HepG2 (cell line): ENCODE results near the gene SHISA4. TPM values are rescaled to one million over a fixed set of nuclear protein-coding genes. Genes with fewer than 3 reads are reported as not detected.

Source experiments
- AGO2 ChIP-seq: fragments of 200-400 bp; formaldehyde crosslinking; optimal IDR thresholded peaks from 2 replicates; pipeline ENCODE3; 2017; ENCODE audit warnings: mild to moderate bottlenecking, low read depth, low read length, moderate library complexity
- ELF1 ChIP-seq: sonication (generic); formaldehyde crosslinking; IDR thresholded peaks from 2 replicates; pipeline ENCODE4 v1.4.0; 2020; ENCODE audit warnings: missing genetic modification reagents
- FOXJ3 ChIP-seq: sonication (generic); formaldehyde crosslinking; IDR thresholded peaks from 2 replicates; pipeline ENCODE4 v1.4.0; 2020; ENCODE audit warnings: missing genetic modification reagents, mild to moderate bottlenecking, borderline replicate concordance
- MBD4 ChIP-seq: IDR thresholded peaks from 2 replicates; pipeline ENCODE4 v1.6.1; 2012; ENCODE audit warnings: low read length, inconsistent platforms, borderline replicate concordance
- MLLT10 ChIP-seq: sonication (generic); formaldehyde crosslinking; IDR thresholded peaks from 2 replicates; pipeline ENCODE4 v1.4.0; 2020; ENCODE audit warnings: missing genetic modification reagents
- NFE2 ChIP-seq: sonication (generic); formaldehyde crosslinking; IDR thresholded peaks from 2 replicates; pipeline ENCODE4 v1.4.0; 2020; ENCODE audit warnings: missing genetic modification reagents
- RBM39 ChIP-seq: fragments of 200-400 bp; formaldehyde crosslinking; IDR thresholded peaks from one replicate; pipeline ENCODE4 v1.6.1; 2018; ENCODE audit warnings: antibody characterized with exemption, mild to moderate bottlenecking, low read depth, low read length; ENCODE audit not compliant: poor library complexity, severe bottlenecking
- REPIN1 ChIP-seq: sonication (generic); formaldehyde crosslinking; IDR thresholded peaks from 2 replicates; pipeline ENCODE4 v1.8.0; 2022; ENCODE audit warnings: missing genetic modification reagents, low read depth, mild to moderate bottlenecking, borderline replicate concordance
- SATB2 ChIP-seq: sonication (generic); formaldehyde crosslinking; IDR thresholded peaks from 2 replicates; pipeline ENCODE4 v1.5.0; 2020; ENCODE audit warnings: missing genetic modification reagents
- TAF1 ChIP-seq: sonication (generic); formaldehyde crosslinking; IDR thresholded peaks from 2 replicates; pipeline ENCODE4 v1.4.0; 2020; ENCODE audit warnings: missing genetic modification reagents
- ZFP62 ChIP-seq: sonication (generic); formaldehyde crosslinking; IDR thresholded peaks from 2 replicates; pipeline ENCODE4 v1.4.0; 2020; ENCODE audit warnings: missing genetic modification reagents
- ZMYM2 ChIP-seq: sonication (generic); formaldehyde crosslinking; IDR thresholded peaks from 2 replicates; pipeline ENCODE4 v1.8.0; 2022; ENCODE audit warnings: mild to moderate bottlenecking, missing genetic modification reagents
- ZNF232 ChIP-seq: sonication (generic); formaldehyde crosslinking; IDR thresholded peaks from 2 replicates; pipeline ENCODE4 v1.4.0; 2020; ENCODE audit warnings: missing genetic modification reagents, borderline replicate concordance
- ZNF3 ChIP-seq: IDR thresholded peaks from 2 replicates; pipeline ENCODE4 v1.7.0; 2017; ENCODE audit warnings: inconsistent platforms
- ZNF547 ChIP-seq: sonication (generic); formaldehyde crosslinking; IDR thresholded peaks from 2 replicates; pipeline ENCODE4 v1.5.1; 2020; ENCODE audit warnings: mild to moderate bottlenecking, missing genetic modification reagents
- ZNF550 ChIP-seq: sonication (generic); formaldehyde crosslinking; IDR thresholded peaks from 2 replicates; pipeline ENCODE4 v1.4.0; 2020; ENCODE audit warnings: mild to moderate bottlenecking, missing genetic modification reagents, borderline replicate concordance
- ZNF652 ChIP-seq: IDR thresholded peaks from 2 replicates; pipeline ENCODE4 v1.6.1; 2016; ENCODE audit warnings: low read depth, borderline replicate concordance
- ZNF773 ChIP-seq: sonication (generic); formaldehyde crosslinking; IDR thresholded peaks from 2 replicates; pipeline ENCODE4 v1.4.0; 2020; ENCODE audit warnings: missing genetic modification reagents, borderline replicate concordance
- polyA plus RNA-seq, 8 experiments: library from polyadenylated mRNA; depleted of rRNA in 3 of 8; stranded (reverse) in 7 of 8; unstranded in 1 of 8; fragments of >200 nt; fragmentation: Illumina TruSeq in 4 of 8; extraction: Trizol in 4 of 8; gene quantifications; 2 replicates each; pipeline versions ENCODE4 v1.2.1 to v1.2.3, GENCODE V29; 2011 to 2016; ENCODE audit warnings: low read depth in 4 of 8, missing spikeins in 1 of 8, mixed read lengths in 1 of 8; ENCODE audit not compliant: insufficient read depth in 1 of 8
- total RNA-seq, 5 experiments: library from RNA; depleted of rRNA; stranded (reverse); fragments of >200 nt; fragmentation: Illumina TruSeq; extraction: Trizol; gene quantifications; 2 replicates each; pipeline ENCODE4 v1.2.3, GENCODE V29; 2016; ENCODE audit warnings: low read depth in 1 of 5
- TF ChIP-seq, protein P1 (sequence below): sonication (generic); formaldehyde crosslinking; IDR thresholded peaks from 2 replicates; pipeline ENCODE4 v1.4.0; 2020; ENCODE audit warnings: missing genetic modification reagents, borderline replicate concordance
- TF ChIP-seq, protein P2 (sequence below): sonication (generic); formaldehyde crosslinking; IDR thresholded peaks from 2 replicates; pipeline ENCODE4 v1.4.0; 2020; ENCODE audit warnings: mild to moderate bottlenecking, missing genetic modification reagents
- TF ChIP-seq, protein P3 (sequence below): sonication (generic); formaldehyde crosslinking; IDR thresholded peaks from 2 replicates; pipeline ENCODE4 v1.5.0; 2020; ENCODE audit warnings: missing genetic modification reagents, mild to moderate bottlenecking, borderline replicate concordance
- TF ChIP-seq, protein P4 (sequence below): sonication (generic); formaldehyde crosslinking; IDR thresholded peaks from 2 replicates; pipeline ENCODE4 v1.9.0; 2021; ENCODE audit warnings: missing genetic modification reagents, borderline replicate concordance

SHISA4 gene
- total and polyA plus RNA-seq, 2 of the 13 experiments (the other 11 are each of a cell fraction or from before 2014, with no cell fraction given) = 0.51 to 1.0 TPM

DNA sequence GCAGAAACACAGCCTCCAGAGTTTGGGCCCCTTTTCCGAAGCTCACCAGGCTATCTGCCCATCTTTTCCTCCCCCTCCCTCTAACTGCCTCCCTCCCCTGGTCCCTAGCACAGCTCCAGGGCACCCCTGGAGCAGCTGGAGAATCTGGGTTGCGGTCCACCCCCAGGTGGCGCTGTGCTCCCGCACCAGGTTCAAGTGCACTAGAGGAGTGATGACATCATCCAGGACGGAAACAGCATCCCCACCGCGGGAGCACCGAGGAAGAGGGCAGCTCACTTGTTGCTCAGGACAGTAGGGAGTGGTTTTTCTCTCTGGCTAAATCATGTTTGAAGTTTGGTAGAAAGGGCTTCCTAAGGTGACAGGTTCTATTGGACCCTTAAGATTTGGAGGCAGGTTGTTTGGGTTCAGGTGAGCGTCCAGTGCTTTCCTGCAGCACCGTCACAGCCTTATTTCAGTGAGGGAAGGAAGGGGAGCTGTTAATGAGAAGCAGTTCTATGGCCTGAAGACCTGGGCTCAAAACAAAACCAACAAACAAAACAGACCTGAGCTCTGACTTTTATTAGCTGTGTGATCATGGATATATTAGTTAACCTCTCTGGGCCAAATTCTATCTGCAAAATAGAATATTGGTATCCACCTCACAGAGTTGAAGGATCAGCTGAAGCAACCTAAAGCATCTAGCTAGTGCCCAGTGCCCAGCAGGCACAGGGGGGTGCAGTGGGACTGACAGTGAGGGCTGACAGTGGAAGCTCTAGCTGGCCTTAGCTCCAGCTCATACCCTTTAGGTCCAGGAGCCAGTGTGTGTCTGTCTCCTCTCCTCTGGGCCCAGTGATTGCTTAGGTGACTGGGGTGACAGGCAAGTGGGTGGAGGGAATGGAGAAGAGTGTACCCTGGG lies 7.5 kb downstream of the SHISA4 start (continued):
- TF ChIP-seq, protein P1, sequence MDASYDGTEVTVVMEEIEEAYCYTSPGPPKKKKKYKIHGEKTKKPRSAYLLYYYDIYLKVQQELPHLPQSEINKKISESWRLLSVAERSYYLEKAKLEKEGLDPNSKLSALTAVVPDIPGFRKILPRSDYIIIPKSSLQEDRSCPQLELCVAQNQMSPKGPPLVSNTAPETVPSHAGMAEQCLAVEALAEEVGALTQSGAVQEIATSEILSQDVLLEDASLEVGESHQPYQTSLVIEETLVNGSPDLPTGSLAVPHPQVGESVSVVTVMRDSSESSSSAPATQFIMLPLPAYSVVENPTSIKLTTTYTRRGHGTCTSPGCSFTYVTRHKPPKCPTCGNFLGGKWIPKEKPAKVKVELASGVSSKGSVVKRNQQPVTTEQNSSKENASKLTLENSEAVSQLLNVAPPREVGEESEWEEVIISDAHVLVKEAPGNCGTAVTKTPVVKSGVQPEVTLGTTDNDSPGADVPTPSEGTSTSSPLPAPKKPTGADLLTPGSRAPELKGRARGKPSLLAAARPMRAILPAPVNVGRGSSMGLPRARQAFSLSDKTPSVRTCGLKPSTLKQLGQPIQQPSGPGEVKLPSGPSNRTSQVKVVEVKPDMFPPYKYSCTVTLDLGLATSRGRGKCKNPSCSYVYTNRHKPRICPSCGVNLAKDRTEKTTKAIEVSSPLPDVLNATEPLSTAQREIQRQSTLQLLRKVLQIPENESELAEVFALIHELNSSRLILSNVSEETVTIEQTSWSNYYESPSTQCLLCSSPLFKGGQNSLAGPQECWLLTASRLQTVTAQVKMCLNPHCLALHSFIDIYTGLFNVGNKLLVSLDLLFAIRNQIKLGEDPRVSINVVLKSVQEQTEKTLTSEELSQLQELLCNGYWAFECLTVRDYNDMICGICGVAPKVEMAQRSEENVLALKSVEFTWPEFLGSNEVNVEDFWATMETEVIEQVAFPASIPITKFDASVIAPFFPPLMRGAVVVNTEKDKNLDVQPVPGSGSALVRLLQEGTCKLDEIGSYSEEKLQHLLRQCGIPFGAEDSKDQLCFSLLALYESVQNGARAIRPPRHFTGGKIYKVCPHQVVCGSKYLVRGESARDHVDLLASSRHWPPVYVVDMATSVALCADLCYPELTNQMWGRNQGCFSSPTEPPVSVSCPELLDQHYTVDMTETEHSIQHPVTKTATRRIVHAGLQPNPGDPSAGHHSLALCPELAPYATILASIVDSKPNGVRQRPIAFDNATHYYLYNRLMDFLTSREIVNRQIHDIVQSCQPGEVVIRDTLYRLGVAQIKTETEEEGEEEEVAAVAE (CRISPR knock-in tag) = no peak
- no peak for TF ChIP-seq ZNF232 (CRISPR knock-in tag)
- no peak for TF ChIP-seq ZMYM2
- no peak for TF ChIP-seq MLLT10 (CRISPR knock-in tag)
- no peak for TF ChIP-seq ZFP62
- no peak for TF ChIP-seq AGO2
- TF ChIP-seq, protein P2, sequence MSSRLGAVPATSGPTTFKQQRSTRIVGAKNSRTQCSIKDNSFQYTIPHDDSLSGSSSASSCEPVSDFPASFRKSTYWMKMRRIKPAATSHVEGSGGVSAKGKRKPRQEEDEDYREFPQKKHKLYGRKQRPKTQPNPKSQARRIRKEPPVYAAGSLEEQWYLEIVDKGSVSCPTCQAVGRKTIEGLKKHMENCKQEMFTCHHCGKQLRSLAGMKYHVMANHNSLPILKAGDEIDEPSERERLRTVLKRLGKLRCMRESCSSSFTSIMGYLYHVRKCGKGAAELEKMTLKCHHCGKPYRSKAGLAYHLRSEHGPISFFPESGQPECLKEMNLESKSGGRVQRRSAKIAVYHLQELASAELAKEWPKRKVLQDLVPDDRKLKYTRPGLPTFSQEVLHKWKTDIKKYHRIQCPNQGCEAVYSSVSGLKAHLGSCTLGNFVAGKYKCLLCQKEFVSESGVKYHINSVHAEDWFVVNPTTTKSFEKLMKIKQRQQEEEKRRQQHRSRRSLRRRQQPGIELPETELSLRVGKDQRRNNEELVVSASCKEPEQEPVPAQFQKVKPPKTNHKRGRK (CRISPR knock-in tag) = no peak
- TF ChIP-seq ZNF3 (CRISPR knock-in tag) = no peak
- no peak for TF ChIP-seq NFE2
- TF ChIP-seq RBM39 = no peak
- TF ChIP-seq, protein P3, sequence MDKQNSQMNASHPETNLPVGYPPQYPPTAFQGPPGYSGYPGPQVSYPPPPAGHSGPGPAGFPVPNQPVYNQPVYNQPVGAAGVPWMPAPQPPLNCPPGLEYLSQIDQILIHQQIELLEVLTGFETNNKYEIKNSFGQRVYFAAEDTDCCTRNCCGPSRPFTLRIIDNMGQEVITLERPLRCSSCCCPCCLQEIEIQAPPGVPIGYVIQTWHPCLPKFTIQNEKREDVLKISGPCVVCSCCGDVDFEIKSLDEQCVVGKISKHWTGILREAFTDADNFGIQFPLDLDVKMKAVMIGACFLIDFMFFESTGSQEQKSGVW (CRISPR knock-in tag) = no peak
- TF ChIP-seq ELF1 (CRISPR knock-in tag) = peak; percentile 42; the same call in 1 of the 2 replicates
- no peak for TF ChIP-seq FOXJ3 (CRISPR knock-in tag)
- no peak for TF ChIP-seq TAF1 (CRISPR knock-in tag)
- TF ChIP-seq ZNF550 (CRISPR knock-in tag) = 0 out of 2 replicates have a peak, but pooled peaks have one; percentile 24
- no peak for TF ChIP-seq SATB2 (CRISPR knock-in tag)
- TF ChIP-seq, protein P4, sequence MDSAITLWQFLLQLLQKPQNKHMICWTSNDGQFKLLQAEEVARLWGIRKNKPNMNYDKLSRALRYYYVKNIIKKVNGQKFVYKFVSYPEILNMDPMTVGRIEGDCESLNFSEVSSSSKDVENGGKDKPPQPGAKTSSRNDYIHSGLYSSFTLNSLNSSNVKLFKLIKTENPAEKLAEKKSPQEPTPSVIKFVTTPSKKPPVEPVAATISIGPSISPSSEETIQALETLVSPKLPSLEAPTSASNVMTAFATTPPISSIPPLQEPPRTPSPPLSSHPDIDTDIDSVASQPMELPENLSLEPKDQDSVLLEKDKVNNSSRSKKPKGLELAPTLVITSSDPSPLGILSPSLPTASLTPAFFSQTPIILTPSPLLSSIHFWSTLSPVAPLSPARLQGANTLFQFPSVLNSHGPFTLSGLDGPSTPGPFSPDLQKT = no peak
- TF ChIP-seq ZNF547 = no peak
- 0 out of 2 replicates have a peak, but pooled peaks have one; percentile 26 for TF ChIP-seq ZNF773
- no peak for TF ChIP-seq MBD4
- 0 out of 2 replicates have a peak, but pooled peaks have one; percentile 22 for TF ChIP-seq ZNF652 (CRISPR knock-in tag)
- TF ChIP-seq REPIN1 (CRISPR knock-in tag) = peak; percentile 79; the same call in 1 of the 2 replicates
